C4-2B (cell line): ENCODE results near the gene IL2RG.

Experiments used
- ZFX ChIP-seq: fragments of 450-650 bp; IDR thresholded peaks from 2 replicates; pipeline ENCODE4 v1.6.1; 2017
- TF ChIP-seq, protein P1 (sequence below): fragments of 450-650 bp; conservative IDR thresholded peaks from 2 replicates; pipeline ENCODE4 v1.5.1; 2017; ENCODE audit warnings: mild to moderate bottlenecking

DNA sequence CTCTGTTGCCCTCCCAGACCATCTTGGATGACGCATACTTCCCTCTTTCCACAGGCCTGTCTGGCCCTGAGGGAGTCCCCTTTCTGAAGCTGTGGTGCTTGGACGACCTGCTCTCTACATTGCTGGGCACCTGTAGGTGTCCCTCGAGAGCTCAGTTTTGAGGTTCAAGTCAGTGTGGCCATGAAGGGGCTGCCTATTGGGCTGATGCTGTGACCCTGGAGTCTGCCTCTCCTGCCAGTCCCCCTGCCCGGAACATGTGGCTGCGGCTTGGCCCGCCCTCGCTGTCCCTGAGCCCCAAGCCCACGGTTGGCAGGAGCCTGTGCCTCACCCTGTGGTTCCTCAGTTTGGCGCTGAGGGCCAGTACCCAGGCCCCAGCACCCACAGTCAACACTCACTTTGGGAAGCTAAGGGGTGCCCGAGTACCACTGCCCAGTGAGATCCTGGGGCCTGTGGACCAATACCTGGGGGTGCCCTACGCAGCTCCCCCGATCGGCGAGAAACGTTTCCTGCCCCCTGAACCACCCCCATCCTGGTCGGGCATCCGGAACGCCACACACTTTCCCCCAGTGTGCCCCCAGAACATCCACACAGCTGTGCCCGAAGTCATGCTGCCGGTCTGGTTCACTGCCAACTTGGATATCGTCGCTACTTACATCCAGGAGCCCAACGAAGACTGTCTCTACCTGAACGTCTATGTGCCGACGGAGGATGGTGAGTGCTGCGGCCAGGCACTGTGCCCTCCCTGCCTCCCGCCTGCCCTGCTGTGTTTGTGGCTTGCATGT is 36.3 kb upstream of the IL2RG start:
- TF ChIP-seq, protein P1, sequence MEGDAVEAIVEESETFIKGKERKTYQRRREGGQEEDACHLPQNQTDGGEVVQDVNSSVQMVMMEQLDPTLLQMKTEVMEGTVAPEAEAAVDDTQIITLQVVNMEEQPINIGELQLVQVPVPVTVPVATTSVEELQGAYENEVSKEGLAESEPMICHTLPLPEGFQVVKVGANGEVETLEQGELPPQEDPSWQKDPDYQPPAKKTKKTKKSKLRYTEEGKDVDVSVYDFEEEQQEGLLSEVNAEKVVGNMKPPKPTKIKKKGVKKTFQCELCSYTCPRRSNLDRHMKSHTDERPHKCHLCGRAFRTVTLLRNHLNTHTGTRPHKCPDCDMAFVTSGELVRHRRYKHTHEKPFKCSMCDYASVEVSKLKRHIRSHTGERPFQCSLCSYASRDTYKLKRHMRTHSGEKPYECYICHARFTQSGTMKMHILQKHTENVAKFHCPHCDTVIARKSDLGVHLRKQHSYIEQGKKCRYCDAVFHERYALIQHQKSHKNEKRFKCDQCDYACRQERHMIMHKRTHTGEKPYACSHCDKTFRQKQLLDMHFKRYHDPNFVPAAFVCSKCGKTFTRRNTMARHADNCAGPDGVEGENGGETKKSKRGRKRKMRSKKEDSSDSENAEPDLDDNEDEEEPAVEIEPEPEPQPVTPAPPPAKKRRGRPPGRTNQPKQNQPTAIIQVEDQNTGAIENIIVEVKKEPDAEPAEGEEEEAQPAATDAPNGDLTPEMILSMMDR: no peak
- no peak for TF ChIP-seq ZFX
